GM12878 (cell line): ENCODE measurements around the gene BTG4. TPM values are rescaled to one million over a fixed set of nuclear protein-coding genes. Genes with fewer than 3 reads are reported as not detected.

Experiments used
- ATAC-seq: fragments of 200-7000 bp; cut with Tn5 transposase; 3 replicates; pipeline ENCODE4 v1.9.1; 2020; ENCODE audit warnings: mild to moderate bottlenecking, moderate library complexity
- BruUV-seq: library from RNA; stranded (reverse); fragments of 400-500 nt; replicated peaks from 2 replicates; lab custom pipeline; 2021; lab: Mats Ljungman, UMichigan
- CTCF ChIA-PET: fragments of 300-600 bp; sonication (Branson Sonifier 250); formaldehyde crosslinking; extraction: SDS; loops from one replicate; lab custom pipeline; 2021; ENCODE audit warnings: inconsistent platforms; lab: Yijun Ruan, JAX
- POLR2A ChIA-PET: fragments of 350-600 bp; formaldehyde crosslinking; extraction: SDS; loops from one replicate; lab custom pipeline; 2021; ENCODE audit warnings: inconsistent platforms; lab: Charles Lee
- RAD21 ChIA-PET: fragments of 300-600 bp; sonication (Branson Sonifier 250); formaldehyde crosslinking; loops from one replicate; lab custom pipeline; 2023; ENCODE audit warnings: antibody characterized with exemption; ENCODE audit not compliant: unreplicated experiment; lab: Charles Lee
- SMC1A ChIA-PET: fragments of 300-600 bp; sonication (Branson Sonifier 250); formaldehyde crosslinking; loops from one replicate; lab custom pipeline; 2023; ENCODE audit not compliant: unreplicated experiment, uncharacterized antibody; lab: Charles Lee
- DNase-seq: peaks from one replicate; pipeline ENCODE4 v3.0.0-alpha.2; 2011; ENCODE audit warnings: low read depth, low spot score
- FAIRE-seq: peaks from 3 replicates; lab custom pipeline; 2011; peaks lifted over from hg19 to GRCh38; lab: Jason Lieb, UNC
- H2AFZ ChIP-seq: 2 replicates; pipeline ENCODE4 v1.6.0; 2011; ENCODE audit warnings: low read depth, low read length, control low read depth; ENCODE audit not compliant: control insufficient read depth
- H3K27ac ChIP-seq: 2 replicates; pipeline ENCODE4 v1.5.1; 2011; ENCODE audit warnings: control low read depth; ENCODE audit not compliant: control insufficient read depth, insufficient read depth
- H3K27me3 ChIP-seq, 2 experiments: replicated peaks in 1 of 2; 2 replicates each; pipeline versions ENCODE4 v1.6.0 to v1.6.1; 2011; ENCODE audit warnings: low read length in 1 of 2; ENCODE audit not compliant: control insufficient read depth in 2 of 2, insufficient read depth in 2 of 2
- H3K36me3 ChIP-seq, 2 experiments: 2 replicates each; pipeline ENCODE4 v1.5.1; 2011; ENCODE audit warnings: low read length in 1 of 2; ENCODE audit not compliant: control insufficient read depth in 2 of 2, insufficient read depth in 2 of 2
- H3K4me1 ChIP-seq: 2 replicates; pipeline ENCODE4 v1.6.1; 2011; ENCODE audit warnings: mild to moderate bottlenecking, low read length, moderate library complexity, mixed read lengths; ENCODE audit not compliant: control insufficient read depth, insufficient read depth
- H3K4me2 ChIP-seq: 2 replicates; pipeline ENCODE4 v1.6.0; 2011; ENCODE audit warnings: control low read depth; ENCODE audit not compliant: control insufficient read depth, insufficient read depth
- H3K4me3 ChIP-seq: fragments of 200-600 bp; sonication (generic); 2 replicates; pipeline ENCODE4 v1.5.1; 2016
- H3K79me2 ChIP-seq: 2 replicates; pipeline ENCODE4 v1.6.0; 2011; ENCODE audit warnings: low read length; ENCODE audit not compliant: control insufficient read depth, insufficient read depth
- H3K9ac ChIP-seq: 2 replicates; pipeline ENCODE4 v1.8.0; 2011; ENCODE audit warnings: low read length, control low read depth, mixed read lengths; ENCODE audit not compliant: control insufficient read depth, insufficient read depth
- H3K9me3 ChIP-seq: replicated peaks from 3 replicates; pipeline ENCODE4 v1.5.1; 2011; ENCODE audit warnings: mild to moderate bottlenecking, low read length; ENCODE audit not compliant: control insufficient read depth, insufficient read depth
- H4K20me1 ChIP-seq: 2 replicates; pipeline ENCODE4 v1.6.0; 2011; ENCODE audit not compliant: control insufficient read depth, insufficient read depth
- HDAC2 ChIP-seq: fragments of 200-600 bp; sonication (generic); IDR thresholded peaks from 2 replicates; pipeline ENCODE4 v1.6.1; 2017
- IRF4 ChIP-seq: IDR thresholded peaks from 2 replicates; pipeline ENCODE4 v1.6.1; 2011; ENCODE audit warnings: low read depth, low read length
- KAT2A ChIP-seq: conservative IDR thresholded peaks from 2 replicates; pipeline ENCODE4 v1.6.1; 2011; ENCODE audit warnings: low read depth, low read length; ENCODE audit not compliant: control insufficient read depth
- MTA3 ChIP-seq: IDR thresholded peaks from 2 replicates; pipeline ENCODE4 v1.6.1; 2012; ENCODE audit warnings: low read length, inconsistent platforms, borderline replicate concordance
- MYC ChIP-seq: IDR thresholded peaks from 2 replicates; pipeline ENCODE4 v1.6.1; 2011; ENCODE audit warnings: mild to moderate bottlenecking, low read length, moderate library complexity, inconsistent platforms; ENCODE audit not compliant: insufficient read depth, insufficient replicate concordance, insufficient read length, severe bottlenecking
- NFYA ChIP-seq: IDR thresholded peaks from 2 replicates; pipeline ENCODE4 v1.6.1; 2011; ENCODE audit warnings: low read depth, mild to moderate bottlenecking, low read length, improper control_type of control experiment, borderline replicate concordance
- RFX5 ChIP-seq: IDR thresholded peaks from 2 replicates; pipeline ENCODE4 v1.6.1; 2011; ENCODE audit warnings: low read depth, low read length, improper control_type of control experiment
- ZNF217 ChIP-seq: fragments of 450-650 bp; IDR thresholded peaks from 2 replicates; pipeline ENCODE4 v1.6.1; 2017; ENCODE audit warnings: antibody characterized with exemption, mild to moderate bottlenecking
- WGBS: methylation state at CpG from one replicate; pipeline ENCODE4 v1.1.6; 2016; ENCODE audit warnings: low lambda C conversion rate; ENCODE audit not compliant: insufficient replicate concordance, insufficient coverage; ENCODE audit errors: missing lambda C conversion rate; 5-methylcytosine and 5-hydroxymethylcytosine counted together
- in situ Hi-C: fragments of 300-500 bp; cut with MboI; formaldehyde crosslinking; loops from 9 replicates; pipeline ENCODE4 v1.14.3; 2018; ENCODE audit warnings: mixed read lengths
- intact Hi-C: fragments of 100-400 bp; cut with micrococcal nuclease; formaldehyde crosslinking; loops from one replicate; pipeline ENCODE4 v1.14.2; 2022; ENCODE audit not compliant: unreplicated experiment
- polyA plus RNA-seq, 11 experiments: library from polyadenylated mRNA; depleted of rRNA in 4 of 11; unstranded in 6 of 11; stranded (reverse) in 5 of 11; fragments of >200 nt; fragmentation: Nextera tagmentation in 4 of 11; fragmentation: Illumina TruSeq in 1 of 11; extraction: Ambion mirVana in 4 of 11; extraction: Trizol in 1 of 11; gene quantifications; 1 replicate in 1 of 11; 2 replicates in 10 of 11; pipeline versions ENCODE4 v1.2.1 to v1.2.3, GENCODE V29; 2011 to 2016; ENCODE audit warnings: inconsistent platforms in 2 of 11, missing spikeins in 2 of 11, low read depth in 1 of 11
- total RNA-seq, 4 experiments: library from RNA; depleted of rRNA in 3 of 4; stranded (reverse); fragments of >200 nt in 3 of 4; fragmentation: Illumina TruSeq in 1 of 4; extraction: Trizol in 1 of 4; gene quantifications; 2 replicates each; pipeline versions ENCODE4 v1.2.1 to v1.2.3, GENCODE V29; 2013 to 2021

Gene BTG4
- total and polyA plus RNA-seq, 10 of the 15 experiments (the other 5 are each of a cell fraction or from before 2014, with no cell fraction given), result 0.14 TPM; not detected in 9

DNA sequence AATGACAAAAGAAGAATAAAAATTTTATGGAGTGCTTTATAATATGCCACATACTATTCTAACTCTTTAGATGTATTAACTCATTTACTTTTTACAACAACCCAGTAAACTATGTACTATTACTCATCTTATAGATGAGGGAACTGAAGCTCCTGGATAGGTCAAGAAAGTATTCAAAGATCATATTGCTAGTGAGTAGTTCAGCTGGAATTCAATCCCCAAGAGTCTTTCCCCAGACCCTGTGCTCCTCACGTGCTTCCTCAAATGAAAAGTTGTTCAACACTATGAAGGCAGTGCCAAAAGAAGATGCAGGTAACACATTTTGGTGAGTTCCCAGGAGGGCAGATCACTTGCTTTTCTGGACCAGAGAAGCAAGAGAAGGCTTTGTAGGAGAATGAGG is 46.8 kb downstream of the BTG4 start:
- no peaks in the 10 kb centered on the region for H4K20me1 ChIP-seq
- H3K27me3 ChIP-seq, result no peaks in the 10 kb centered on the region; a peak in 3 of 4 replicates
- H3K27ac ChIP-seq, result no peak overlapping the region
- H3K4me3 ChIP-seq, result no peak overlapping the region
- SMC1A ChIA-PET, result no interaction called here
- TF ChIP-seq MYC, result no peak
- no peak for TF ChIP-seq MTA3
- TF ChIP-seq NFYA, result no peak
- intact Hi-C loops (no loop called here), in situ Hi-C loops (no loop called here)
- H3K36me3 ChIP-seq, result no peaks in the 10 kb centered on the region
- no peak overlapping the region for H3K9ac ChIP-seq
- no TSS peak for BruUV-seq
- POLR2A ChIA-PET, result no interaction called here
- RAD21 ChIA-PET, result no interaction called here
- H3K9me3 ChIP-seq, result no peaks in the 10 kb centered on the region; the same call in 2 of the 3 replicates
- ATAC-seq (no peak), FAIRE-seq (no peak), DNase-seq (no peak)
- 0% methylated on average over 1 of the region's 1 CpG for WGBS
- no peak overlapping the region for H2AFZ ChIP-seq
- H3K79me2 ChIP-seq, result no peaks in the 10 kb centered on the region
- no peak overlapping the region for H3K4me2 ChIP-seq
- CTCF ChIA-PET, result interaction anchor here (3.5 kb wide), 1 partner anchor 11 kb away, joined by 12 read pairs; no protein-coding TSS in a partner anchor
- H3K4me1 ChIP-seq, result no peaks in the 10 kb centered on the region

DNA sequence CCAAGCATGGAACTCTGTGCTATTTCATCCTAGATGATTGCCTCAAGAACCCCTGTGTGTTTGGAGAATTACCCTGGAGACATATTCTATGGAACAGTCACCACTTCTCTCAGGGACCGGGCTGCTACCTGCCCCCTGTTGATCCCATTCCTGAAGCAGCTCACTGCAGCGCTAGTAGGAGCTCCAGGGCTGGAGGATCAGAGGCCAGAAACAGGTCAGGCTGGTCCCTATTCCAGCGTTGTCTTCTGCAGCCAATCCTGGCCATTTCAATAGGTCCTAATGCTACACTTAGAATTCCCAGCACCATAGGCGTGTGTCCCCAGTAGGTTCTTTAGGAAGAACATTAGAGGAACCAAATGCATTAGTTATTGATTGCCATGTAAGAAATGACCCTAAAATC is 48.9 kb downstream of the BTG4 start:
- 30% methylated on average over 4 of the region's 4 CpGs for WGBS
- RAD21 ChIA-PET, result no interaction called here
- BruUV-seq, result no TSS peak
- ATAC-seq (no peak), FAIRE-seq (no peak), DNase-seq (no peak)
- Histone ChIP-seq H3K79me2 (no peaks in the 10 kb centered on the region), H3K27ac (no peak overlapping the region), H4K20me1 (no peaks in the 10 kb centered on the region), H3K4me2 (no peak overlapping the region), H3K36me3 (no peaks in the 10 kb centered on the region), H3K9me3 (no peaks in the 10 kb centered on the region; the same call in 2 of the 3 replicates), H3K9ac (no peak overlapping the region), H3K27me3 (no peaks in the 10 kb centered on the region; a peak in 3 of 4 replicates), H3K4me1 (no peaks in the 10 kb centered on the region), H2AFZ (no peak overlapping the region), H3K4me3 (no peak overlapping the region)
- SMC1A ChIA-PET, result interaction anchor here (0.7 to 1.8 kb wide), 2 partner anchors 9 to 20 kb away, joined by 3 to 7 read pairs; no protein-coding TSS in a partner anchor
- POLR2A ChIA-PET, result no interaction called here
- in situ Hi-C loops (no loop called here), intact Hi-C loops (no loop called here)
- TF ChIP-seq HDAC2, result no peak
- TF ChIP-seq IRF4, result no peak
- no peak for TF ChIP-seq KAT2A
- no peak for TF ChIP-seq RFX5
- TF ChIP-seq ZNF217, result no peak
- CTCF ChIA-PET, result interaction anchor here (1.0 to 3.5 kb wide), 3 partner anchors 9 to 103 kb away, joined by 3 to 12 read pairs (median 4); no protein-coding TSS in a partner anchor
